ENCODE measurements around the gene RPL36AL. TPM values are rescaled to one million over a fixed set of nuclear protein-coding genes. Genes with fewer than 3 reads are reported as not detected.

The RPL36AL gene
- total RNA-seq, 1 donor = 175 TPM

GRCh38 chr14:49641697-49642129 is 21.3 kb upstream of the RPL36AL start:
- H3K4me3 ChIP-seq (ENCODE audit: low read depth, low read length) = peak overlapping the region; percentile 10
- TF ChIP-seq, protein P1, sequence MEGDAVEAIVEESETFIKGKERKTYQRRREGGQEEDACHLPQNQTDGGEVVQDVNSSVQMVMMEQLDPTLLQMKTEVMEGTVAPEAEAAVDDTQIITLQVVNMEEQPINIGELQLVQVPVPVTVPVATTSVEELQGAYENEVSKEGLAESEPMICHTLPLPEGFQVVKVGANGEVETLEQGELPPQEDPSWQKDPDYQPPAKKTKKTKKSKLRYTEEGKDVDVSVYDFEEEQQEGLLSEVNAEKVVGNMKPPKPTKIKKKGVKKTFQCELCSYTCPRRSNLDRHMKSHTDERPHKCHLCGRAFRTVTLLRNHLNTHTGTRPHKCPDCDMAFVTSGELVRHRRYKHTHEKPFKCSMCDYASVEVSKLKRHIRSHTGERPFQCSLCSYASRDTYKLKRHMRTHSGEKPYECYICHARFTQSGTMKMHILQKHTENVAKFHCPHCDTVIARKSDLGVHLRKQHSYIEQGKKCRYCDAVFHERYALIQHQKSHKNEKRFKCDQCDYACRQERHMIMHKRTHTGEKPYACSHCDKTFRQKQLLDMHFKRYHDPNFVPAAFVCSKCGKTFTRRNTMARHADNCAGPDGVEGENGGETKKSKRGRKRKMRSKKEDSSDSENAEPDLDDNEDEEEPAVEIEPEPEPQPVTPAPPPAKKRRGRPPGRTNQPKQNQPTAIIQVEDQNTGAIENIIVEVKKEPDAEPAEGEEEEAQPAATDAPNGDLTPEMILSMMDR (IDR thresholded peaks at IDR 0.05; ENCODE audit: insufficient read depth, low read depth, low read length) = no peak
- peak; percentile 91 for DNase-seq (ENCODE audit: low read depth)

DNA sequence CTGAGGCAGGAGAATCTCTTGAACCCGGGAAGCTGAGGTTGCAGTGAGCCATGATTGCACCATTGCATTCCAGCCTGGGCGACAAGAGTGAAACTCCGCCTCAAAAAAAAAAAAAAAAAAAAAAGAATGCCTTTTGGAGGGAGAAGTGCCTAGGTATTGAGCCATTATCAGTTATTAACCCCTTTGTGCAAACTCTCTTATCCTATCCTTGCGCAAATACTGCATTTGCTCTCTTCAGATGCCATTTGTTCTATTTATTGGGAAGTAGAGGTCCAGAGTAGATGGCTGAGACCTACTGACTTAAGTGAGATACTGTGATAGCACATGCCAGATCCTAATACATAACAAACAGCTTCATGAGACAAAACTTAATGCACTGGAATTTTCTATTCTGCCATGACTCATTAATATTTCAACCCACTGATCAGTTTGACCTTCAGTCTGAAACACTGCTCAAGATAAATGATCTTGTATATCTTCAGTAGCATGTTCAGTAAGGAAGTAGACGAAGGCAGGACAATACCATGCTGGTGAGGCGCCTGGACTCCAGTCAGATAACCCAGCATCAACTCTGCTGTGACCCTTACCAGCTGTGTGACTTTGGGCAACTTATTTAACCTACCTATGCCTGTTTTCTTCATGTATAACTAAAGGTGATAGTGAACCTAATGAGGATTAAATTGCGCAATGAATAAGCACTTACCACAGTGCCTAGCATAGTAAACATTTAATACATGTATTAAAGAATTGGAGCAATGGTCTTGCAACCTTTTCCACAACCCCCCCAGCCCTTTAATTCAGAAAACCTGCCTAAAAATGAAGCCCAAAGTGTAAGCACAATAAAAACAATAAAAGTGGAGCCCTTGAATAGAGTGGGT is 20.4 kb upstream of the RPL36AL start:
- TF ChIP-seq, protein P1 (IDR thresholded peaks at IDR 0.05; ENCODE audit: insufficient read depth, low read depth, low read length) = no peak
- DNase-seq (ENCODE audit: low read depth) = no peak
- no peak overlapping the region for H3K4me3 ChIP-seq (ENCODE audit: low read depth, low read length)

DNA sequence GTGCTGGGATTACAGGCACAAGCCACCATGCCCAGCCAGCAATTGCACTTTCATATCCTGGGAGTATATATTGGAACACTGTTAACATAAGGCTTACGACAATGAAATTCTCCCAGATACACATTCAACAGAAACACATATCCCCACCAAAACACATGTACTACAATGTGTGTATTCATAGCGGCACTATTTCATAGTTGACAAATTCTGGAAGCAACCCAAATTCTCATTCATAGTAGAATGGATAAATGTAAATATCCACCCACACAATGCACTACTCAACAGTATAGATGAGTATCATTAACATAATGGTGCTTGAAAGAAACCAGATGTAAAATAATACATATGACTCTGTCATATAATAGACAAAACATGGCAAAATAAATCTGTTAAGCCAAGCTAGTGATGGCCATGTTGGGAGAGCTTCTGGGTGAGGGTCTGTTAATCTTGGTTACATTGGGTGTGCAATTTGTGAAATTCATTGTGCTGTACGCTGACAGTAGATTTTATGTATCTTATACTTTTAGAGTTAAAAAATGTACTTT is 17.2 kb upstream of the RPL36AL start:
- DNase-seq (ENCODE audit: low read depth) = no peak
- TF ChIP-seq, protein P1 (IDR thresholded peaks at IDR 0.05; ENCODE audit: insufficient read depth, low read depth, low read length) = no peak
- H3K4me3 ChIP-seq (ENCODE audit: low read depth, low read length) = no peak overlapping the region

- DNase-seq (ENCODE audit: low read depth) = no peak
- TF ChIP-seq, protein P1 (IDR thresholded peaks at IDR 0.05; ENCODE audit: insufficient read depth, low read depth, low read length) = no peak
- H3K4me3 ChIP-seq (ENCODE audit: low read depth, low read length) = no peak overlapping the region
These were observed 16.4 kb upstream of the RPL36AL start for GRCh38 chr14:49636866-49637265.

DNA sequence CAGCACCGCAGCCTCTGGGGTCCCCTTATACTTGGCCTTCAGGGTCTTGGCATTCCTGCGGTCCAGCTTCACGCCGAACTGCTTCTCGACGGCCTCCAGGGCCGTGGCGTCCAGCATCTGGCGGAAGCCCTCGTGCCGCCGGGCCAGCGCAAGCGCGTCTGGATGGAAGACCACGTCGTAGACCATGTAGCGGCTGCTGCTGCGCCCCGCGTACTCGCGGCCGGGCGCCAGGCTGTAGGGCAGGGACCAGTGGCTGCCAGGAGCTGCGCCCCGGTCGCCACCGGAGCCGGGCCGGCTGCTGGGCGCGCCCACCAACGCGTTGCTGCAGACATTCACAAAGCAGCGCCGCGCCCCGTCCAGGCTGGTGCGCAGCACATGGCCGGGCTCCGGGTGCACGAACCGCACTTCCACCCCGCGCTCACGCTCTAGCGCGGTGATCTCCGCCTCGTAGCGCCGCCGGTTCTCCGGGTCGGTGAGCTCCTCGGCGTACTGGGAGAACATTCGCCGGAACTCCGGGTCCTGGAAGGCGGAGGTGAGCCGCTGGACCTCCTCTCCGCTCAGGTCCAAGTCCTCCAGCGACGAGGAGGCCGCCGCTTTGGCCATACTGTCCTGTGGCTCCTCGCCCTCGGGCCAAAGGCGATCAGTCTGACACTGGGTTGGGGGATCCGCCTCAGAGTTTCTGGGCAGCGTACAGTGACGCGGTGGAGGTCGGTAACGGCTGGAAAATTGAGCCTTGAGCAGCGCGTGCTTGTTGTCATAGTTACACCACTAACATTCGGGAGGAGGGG is 14.3 kb upstream of the RPL36AL start, which contains the start of gene DNAAF2:
DNAAF2 (minus strand) TSS at position 698 of the 788 bp plus-strand sequence; CDS start at position 603, 95 bp downstream.
- peak within 1 kb of the TSS; percentile 87 for H3K4me3 ChIP-seq (ENCODE audit: low read depth, low read length)
- TF ChIP-seq, protein P1 (IDR thresholded peaks at IDR 0.05; ENCODE audit: insufficient read depth, low read depth, low read length) = no peak
- peak; percentile 83 for DNase-seq (ENCODE audit: low read depth)

- DNase-seq (ENCODE audit: low read depth) = peak; percentile 97
- TF ChIP-seq, protein P1 (IDR thresholded peaks at IDR 0.05; ENCODE audit: insufficient read depth, low read depth, low read length) = peak; percentile 76
- peak overlapping the region; percentile 87 for H3K4me3 ChIP-seq (ENCODE audit: low read depth, low read length)
These were observed 13.5 kb upstream of the RPL36AL start for GRCh38 chr14:49633640-49634546.
